CD4-positive, alpha-beta T cell treated with Interleukin-12 subunit alpha and Interleukin-12 subunit beta, for 1 hour (primary cell): ENCODE measurements around the gene CUEDC2.

ENCODE experiments used
- DNase-seq: peaks from one replicate; pipeline ENCODE4 v3.0.0-alpha.2; 2020

CUEDC2 gene

GRCh38 chr10:102424145-102424544 lies 8.2 kb downstream of the CUEDC2 start:
- no peak for DNase-seq

- DNase-seq = no peak
Observed at GRCh38 chr10:102423372-102423968, 8.9 kb downstream of the CUEDC2 start.

DNA sequence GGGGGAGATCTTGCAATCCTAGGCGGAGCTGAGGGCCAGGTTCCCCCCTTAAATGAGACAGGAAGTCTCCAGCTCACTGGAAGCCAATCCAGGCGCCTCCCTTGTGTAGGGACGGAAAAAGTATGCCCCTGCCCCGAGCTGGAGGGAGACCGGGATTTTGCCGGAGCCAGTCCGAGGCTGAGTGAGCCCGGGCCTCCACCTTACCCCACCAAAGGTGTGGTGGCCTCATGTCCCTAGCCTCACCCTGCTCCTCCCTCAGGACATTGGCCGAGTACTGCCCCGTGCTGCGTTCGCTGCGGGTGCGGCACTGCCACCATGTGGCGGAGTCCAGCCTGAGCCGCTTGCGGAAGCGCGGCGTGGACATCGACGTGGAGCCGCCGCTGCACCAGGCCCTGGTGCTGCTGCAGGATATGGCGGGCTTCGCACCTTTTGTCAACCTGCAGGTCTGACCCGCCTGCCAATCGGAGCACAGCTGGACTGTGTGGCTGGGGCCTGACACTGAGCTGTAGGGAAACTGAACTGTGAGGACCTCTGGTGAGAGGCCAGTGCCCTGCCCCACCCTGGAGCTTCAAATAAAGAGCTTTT lies 9.7 kb downstream of the CUEDC2 start:
- DNase-seq = peak; percentile 53

GRCh38 chr10:102421757-102422512 lies 10.4 kb downstream of the CUEDC2 start:
- peak; percentile 21 for DNase-seq

GRCh38 chr10:102421507-102421756 lies 10.9 kb downstream of the CUEDC2 start:
- DNase-seq = no peak

- DNase-seq = peak; percentile 97
Observed at GRCh38 chr10:102420714-102421506, 11.5 kb downstream of the CUEDC2 start, which contains the start of gene FBXL15. Gene FBXL15, plus strand, starts transcription at chr10:102420836. Its CDS starts 294 bp downstream, at chr10:102421130.

GRCh38 chr10:102420181-102420713 lies 12.1 kb downstream of the CUEDC2 start:
- DNase-seq = no peak

GRCh38 chr10:102419269-102420180 lies 12.8 kb downstream of the CUEDC2 start:
- peak; percentile 72 for DNase-seq

DNA sequence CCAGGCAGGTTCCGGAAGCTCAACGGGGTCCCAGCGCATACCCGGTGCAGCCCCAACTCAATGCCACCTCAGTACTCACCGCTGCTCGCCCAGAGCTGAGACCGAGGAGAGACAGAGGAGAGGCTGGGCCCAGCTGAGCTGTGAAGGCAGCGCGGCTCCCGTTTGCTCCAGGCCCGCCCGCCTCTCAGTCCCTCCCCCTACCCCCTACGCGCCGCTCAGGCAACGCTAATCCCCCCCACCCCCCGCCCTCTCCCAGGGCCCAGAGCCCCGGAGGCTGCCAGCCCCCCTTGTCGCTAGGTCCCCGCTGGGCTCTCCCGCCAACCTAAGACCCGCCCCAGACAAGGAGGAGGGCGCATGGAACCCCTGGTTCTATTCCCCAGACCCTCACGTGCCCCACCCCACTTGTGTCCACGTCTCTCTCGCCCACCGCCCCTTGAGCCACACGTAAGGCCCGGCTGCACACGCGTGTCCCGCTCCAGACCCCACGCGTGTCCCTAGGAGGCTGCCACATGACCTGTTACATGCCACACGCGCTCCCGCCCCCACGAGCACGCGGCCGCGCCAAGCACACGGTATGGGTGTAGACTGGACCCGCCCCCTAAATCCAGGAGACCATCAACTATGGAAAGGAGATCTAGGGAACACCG lies 13.6 kb downstream of the CUEDC2 start, which contains the start of gene PSD:
Gene PSD, minus strand, starts transcription at position 164 of the 647 bp plus-strand sequence. CDS start 1,747 bp downstream, outside the sequence.
- no peak for DNase-seq

DNA sequence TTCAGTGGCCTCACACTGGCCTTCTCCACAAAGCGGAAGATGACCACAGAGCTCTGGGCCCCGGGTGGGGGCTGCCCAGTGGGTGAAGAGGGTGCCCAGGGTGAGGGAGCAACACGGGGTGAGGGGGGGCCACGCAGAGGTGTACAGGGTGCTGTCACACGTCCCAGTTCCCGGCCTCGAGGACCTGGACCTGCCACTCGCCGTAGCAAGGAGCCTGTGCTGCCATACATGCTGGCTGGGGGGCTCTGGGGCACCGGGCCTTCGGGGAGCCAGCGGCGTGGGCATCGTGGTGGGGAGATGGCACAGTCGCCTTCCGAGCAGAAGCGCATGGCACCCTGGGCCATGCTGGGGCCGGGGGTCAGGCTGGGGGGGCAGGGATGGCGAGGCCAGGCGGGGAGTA lies 15.7 kb downstream of the CUEDC2 start:
- DNase-seq = no peak

- no peak for DNase-seq
Observed at GRCh38 chr10:102416283-102416682, 16.1 kb downstream of the CUEDC2 start.

DNA sequence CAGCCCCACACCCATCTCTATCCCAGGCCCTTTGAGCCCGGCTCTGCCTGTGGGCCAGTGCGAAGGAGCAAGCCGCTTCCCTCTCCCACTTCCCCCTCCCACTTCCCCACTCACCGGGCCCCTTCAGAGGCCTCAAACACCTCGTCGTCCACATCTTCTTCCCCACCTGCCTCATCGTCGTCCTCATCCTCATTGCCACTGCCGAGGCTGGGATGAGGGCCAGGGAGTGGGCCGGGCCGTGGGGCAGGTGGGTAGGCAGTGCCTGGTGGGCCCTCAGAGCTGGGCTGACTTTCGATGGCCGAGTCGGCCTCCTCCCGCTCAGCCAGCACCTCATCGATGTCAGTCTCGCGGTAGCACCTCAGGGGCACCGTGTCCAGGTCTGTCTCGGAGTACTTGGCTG lies 17.6 kb downstream of the CUEDC2 start:
- DNase-seq = no peak

DNA sequence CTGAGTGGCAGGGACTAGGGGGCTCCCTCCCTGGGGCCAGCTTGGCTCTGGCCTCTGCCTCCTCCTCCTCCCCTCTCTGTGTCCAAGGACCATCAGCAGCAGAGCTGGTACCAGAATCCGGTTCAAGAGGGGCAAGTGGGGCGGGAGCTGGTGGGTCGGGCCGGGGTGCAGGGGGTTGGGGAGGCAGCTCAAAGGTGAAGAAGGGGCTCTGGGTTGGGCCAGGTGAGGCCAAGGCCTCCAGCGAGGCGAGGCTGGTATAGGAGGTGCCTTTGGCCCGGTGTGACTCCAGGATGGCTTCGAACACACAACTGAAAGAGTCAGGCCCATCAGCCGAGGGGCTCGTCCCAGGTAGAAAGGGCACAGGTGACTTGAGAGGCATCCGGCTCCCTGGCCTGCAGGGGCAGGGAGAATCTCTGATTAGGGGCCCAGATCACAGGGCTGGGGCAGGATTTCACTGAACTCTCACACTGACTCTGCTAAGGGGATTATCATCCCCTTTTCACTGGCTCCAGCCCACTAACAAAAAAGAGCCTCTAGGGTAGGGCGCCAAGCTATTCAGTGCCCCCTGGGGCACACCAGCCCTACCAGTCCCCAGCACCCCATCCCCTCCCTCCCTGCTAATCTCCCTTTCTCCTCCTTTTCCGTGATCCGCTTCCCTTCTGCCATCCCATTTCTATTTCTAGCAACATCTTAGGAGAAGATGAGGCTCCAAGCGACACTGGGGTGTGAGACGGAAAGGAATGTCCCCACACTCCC lies 18.4 kb downstream of the CUEDC2 start:
- DNase-seq = no peak

GRCh38 chr10:102413053-102413705 lies 19.2 kb downstream of the CUEDC2 start:
- DNase-seq = peak; percentile 62

DNA sequence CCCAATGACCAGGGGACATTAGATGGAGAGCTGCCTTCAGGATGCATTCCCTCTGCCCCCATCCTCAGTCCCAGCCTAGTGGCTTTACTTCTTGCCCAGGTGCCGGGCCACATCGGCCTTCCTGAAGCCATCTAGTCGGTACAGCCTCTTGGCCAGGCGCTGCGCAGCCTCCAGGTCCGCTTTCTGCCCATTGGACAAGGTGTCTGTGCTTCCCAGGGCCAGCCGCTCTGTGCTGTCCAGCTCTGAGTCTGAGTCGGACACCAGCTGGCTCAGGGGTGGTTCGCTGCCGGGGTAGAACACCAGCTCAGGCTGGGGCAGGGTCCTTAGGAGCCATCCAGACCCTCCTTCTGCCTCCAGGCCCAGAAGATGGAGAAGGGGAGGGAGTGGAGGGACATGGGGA lies 20.1 kb downstream of the CUEDC2 start:
- no peak for DNase-seq

GRCh38 chr10:102411341-102412255 lies 20.8 kb downstream of the CUEDC2 start:
- DNase-seq = no peak

GRCh38 chr10:102410429-102411073 lies 21.8 kb downstream of the CUEDC2 start:
- peak; percentile 54 for DNase-seq

GRCh38 chr10:102409604-102410428 lies 22.6 kb downstream of the CUEDC2 start:
- no peak for DNase-seq
